ENCODE measurements around the gene DCBLD1.

GRCh38 chr6:117483004-117483644 lies 650 bp downstream of the DCBLD1 start:
- no peak for TF ChIP-seq CC2D1A (CRISPR knock-in tag; IDR thresholded peaks at IDR 0.05)
- TF ChIP-seq HIVEP1 (CRISPR knock-in tag; IDR thresholded peaks at IDR 0.05), result peak; percentile 94
- TF ChIP-seq CREM (IDR thresholded peaks at IDR 0.05), result no peak
- TF ChIP-seq CREM (CRISPR knock-in tag; IDR thresholded peaks at IDR 0.05), result no peak
- TF ChIP-seq, protein P1, sequence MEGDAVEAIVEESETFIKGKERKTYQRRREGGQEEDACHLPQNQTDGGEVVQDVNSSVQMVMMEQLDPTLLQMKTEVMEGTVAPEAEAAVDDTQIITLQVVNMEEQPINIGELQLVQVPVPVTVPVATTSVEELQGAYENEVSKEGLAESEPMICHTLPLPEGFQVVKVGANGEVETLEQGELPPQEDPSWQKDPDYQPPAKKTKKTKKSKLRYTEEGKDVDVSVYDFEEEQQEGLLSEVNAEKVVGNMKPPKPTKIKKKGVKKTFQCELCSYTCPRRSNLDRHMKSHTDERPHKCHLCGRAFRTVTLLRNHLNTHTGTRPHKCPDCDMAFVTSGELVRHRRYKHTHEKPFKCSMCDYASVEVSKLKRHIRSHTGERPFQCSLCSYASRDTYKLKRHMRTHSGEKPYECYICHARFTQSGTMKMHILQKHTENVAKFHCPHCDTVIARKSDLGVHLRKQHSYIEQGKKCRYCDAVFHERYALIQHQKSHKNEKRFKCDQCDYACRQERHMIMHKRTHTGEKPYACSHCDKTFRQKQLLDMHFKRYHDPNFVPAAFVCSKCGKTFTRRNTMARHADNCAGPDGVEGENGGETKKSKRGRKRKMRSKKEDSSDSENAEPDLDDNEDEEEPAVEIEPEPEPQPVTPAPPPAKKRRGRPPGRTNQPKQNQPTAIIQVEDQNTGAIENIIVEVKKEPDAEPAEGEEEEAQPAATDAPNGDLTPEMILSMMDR (CRISPR knock-in tag; IDR thresholded peaks at IDR 0.05), result peak; percentile 43
- TF ChIP-seq ZNF558 (CRISPR knock-in tag; IDR thresholded peaks at IDR 0.05; ENCODE audit: borderline replicate concordance), result no peak
- no peak for TF ChIP-seq ETV5 (CRISPR knock-in tag; IDR thresholded peaks at IDR 0.05; ENCODE audit: borderline replicate concordance)
- peak; percentile 65; the same call in 1 of the 2 replicates for TF ChIP-seq KAT8 (CRISPR knock-in tag; IDR thresholded peaks at IDR 0.05)
- no peak; the same call in 1 of the 2 replicates for TF ChIP-seq MAZ (IDR thresholded peaks at IDR 0.05; ENCODE audit: borderline replicate concordance, low read depth, low read length)
- 0 out of 2 replicates have a peak, but pooled peaks have one; percentile 22 for TF ChIP-seq MAZ (CRISPR knock-in tag; IDR thresholded peaks at IDR 0.05; ENCODE audit: low read depth)
- no peak for TF ChIP-seq EZH2 (conservative IDR thresholded peaks at IDR 0.05; ENCODE audit: low read depth, low read length)
- peak; percentile 57; the same call in 1 of the 2 replicates for TF ChIP-seq EED (CRISPR knock-in tag; IDR thresholded peaks at IDR 0.05)
- TF ChIP-seq SOX13 (IDR thresholded peaks at IDR 0.05), result no peak; the same call in 1 of the 2 replicates
- TF ChIP-seq SOX13 (CRISPR knock-in tag; conservative IDR thresholded peaks at IDR 0.05 in 1 of 2, IDR thresholded peaks at IDR 0.05 in 1 of 2), result peak in 1 of 2 experiments; percentile 62; a peak in 2 of 4 replicates
